HCT116 (cell line): Measurements from ENCODE around the gene TRPM1. TPM values are rescaled to one million over a fixed set of nuclear protein-coding genes. Genes with fewer than 3 reads are reported as not detected.

Experiments
- ATAC-seq: fragments of 200-7000 bp; cut with Tn5 transposase; 2 replicates; pipeline ENCODE4 v1.9.1; 2020; ENCODE audit warnings: mild to moderate bottlenecking, moderate library complexity
- BruUV-seq: library from RNA; stranded (reverse); fragments of 400-500 nt; replicated peaks from 2 replicates; lab custom pipeline; 2021; lab: Mats Ljungman, UMichigan
- CTCF ChIA-PET: fragments of 300-600 bp; sonication (Branson Sonifier 250); formaldehyde crosslinking; loops from one replicate; lab custom pipeline; 2021; ENCODE audit warnings: antibody characterized with exemption; lab: Charles Lee
- POLR2A ChIA-PET: fragments of 300-600, 350-600 bp; sonication (Branson Sonifier 250); formaldehyde crosslinking; loops from one replicate; lab custom pipeline; 2021; ENCODE audit warnings: antibody characterized with exemption; lab: Charles Lee
- RAD21 ChIA-PET, 2 experiments: fragments of 300-600 bp; sonication (Branson Sonifier 250); formaldehyde crosslinking; loops; one replicate each; lab custom pipeline; 2023; ENCODE audit warnings: low total read pairs in 2 of 2; ENCODE audit not compliant: uncharacterized antibody in 2 of 2, unreplicated experiment in 2 of 2, low non-redundant PET in 1 of 2; lab: Charles Lee
- DNase-seq: peaks from one replicate; pipeline ENCODE4 v3.0.0-alpha.2; 2010; ENCODE audit warnings: low read depth, low spot score
- H2AFZ ChIP-seq: fragments of 200-600 bp; shearing (Covaris generic), sonication (generic); 2 replicates; pipeline ENCODE4 v1.6.1; 2017; ENCODE audit warnings: low read depth, mixed run types, mixed read lengths, antibody characterized with exemption, low read length; ENCODE audit not compliant: poor library complexity, severe bottlenecking
- H3K27ac ChIP-seq: 2 replicates; pipeline ENCODE4 v1.5.1; 2012; ENCODE audit warnings: low read depth, low read length
- H3K27me3 ChIP-seq: fragments of 200-600 bp; sonication (generic); 2 replicates; pipeline ENCODE4 v1.6.1; 2016; ENCODE audit warnings: mixed run types, low read length, mixed read lengths; ENCODE audit not compliant: insufficient read depth
- H3K36me3 ChIP-seq, 2 experiments: fragments of 200-500 bp in 1 of 2; fragments of 200-600 bp in 1 of 2; sonication (Bioruptor generic) in 1 of 2; sonication (generic) in 1 of 2; 2 replicates each; pipeline versions ENCODE4 v1.5.1 to v1.6.1; 2014 to 2016; ENCODE audit warnings: low read length in 2 of 2, inconsistent platforms in 1 of 2, mixed read lengths in 1 of 2, mixed run types in 1 of 2; ENCODE audit not compliant: insufficient read depth in 2 of 2, control insufficient read depth in 1 of 2
- H3K4me1 ChIP-seq, 2 experiments: fragments of 200-600 bp in 1 of 2; sonication (generic) in 1 of 2; 2 replicates each; pipeline versions ENCODE4 v1.5.1 to v1.6.1; 2012 to 2017; ENCODE audit warnings: low read length in 2 of 2, inconsistent platforms in 1 of 2, mild to moderate bottlenecking in 1 of 2, mixed read lengths in 1 of 2, mixed run types in 1 of 2, moderate library complexity in 1 of 2; ENCODE audit not compliant: insufficient read depth in 2 of 2, control insufficient read depth in 1 of 2
- H3K4me2 ChIP-seq: fragments of 200-600 bp; sonication (generic); 2 replicates; pipeline ENCODE4 v1.6.1; 2017; ENCODE audit warnings: mixed run types, low read length, mixed read lengths
- H3K4me3 ChIP-seq, 2 experiments: fragments of 200-600 bp in 1 of 2; sonication (generic) in 1 of 2; replicated peaks in 1 of 2; 2 replicates each; pipeline ENCODE4 v1.5.1; 2011 to 2016; ENCODE audit warnings: low read length in 2 of 2, control low read depth in 1 of 2, low read depth in 1 of 2, mild to moderate bottlenecking in 1 of 2, mixed read lengths in 1 of 2, mixed run types in 1 of 2
- H3K79me2 ChIP-seq: fragments of 200-600 bp; sonication (generic); 2 replicates; pipeline ENCODE4 v1.6.1; 2017; ENCODE audit warnings: mild to moderate bottlenecking, mixed run types, low read length, moderate library complexity, mixed read lengths; ENCODE audit not compliant: insufficient read depth
- H3K9ac ChIP-seq: fragments of 200-600 bp; sonication (generic); 2 replicates; pipeline ENCODE4 v1.6.1; 2016; ENCODE audit warnings: low read length, mixed read lengths
- H3K9me2 ChIP-seq: fragments of 200-600 bp; sonication (generic), shearing (Covaris generic); 2 replicates; pipeline ENCODE4 v1.6.1; 2017; ENCODE audit warnings: mixed run types, mild to moderate bottlenecking, moderate library complexity; ENCODE audit not compliant: insufficient read depth
- H3K9me3 ChIP-seq, 2 experiments: fragments of 200-500 bp in 1 of 2; fragments of 200-600 bp in 1 of 2; sonication (Bioruptor generic) in 1 of 2; sonication (generic) in 1 of 2; 2 replicates each; pipeline ENCODE4 v1.6.1; 2014 to 2017; ENCODE audit warnings: low read length in 2 of 2, mixed read lengths in 2 of 2, inconsistent platforms in 1 of 2, low read depth in 1 of 2, mild to moderate bottlenecking in 1 of 2, mixed run types in 1 of 2, moderate library complexity in 1 of 2; ENCODE audit not compliant: control insufficient read depth in 1 of 2, insufficient read depth in 1 of 2
- H4K20me1 ChIP-seq: fragments of 200-600 bp; sonication (generic), shearing (Covaris generic); 2 replicates; pipeline ENCODE4 v1.6.1; 2017; ENCODE audit warnings: mixed run types, mild to moderate bottlenecking, moderate library complexity; ENCODE audit not compliant: insufficient read depth
- CEBPB ChIP-seq: IDR thresholded peaks from 2 replicates; pipeline ENCODE4 v1.6.1; 2012; ENCODE audit warnings: low read depth
- EZH2phosphoT487 ChIP-seq: fragments of 200-600 bp; IDR thresholded peaks from 2 replicates; pipeline ENCODE4 v1.6.1; 2018; ENCODE audit warnings: antibody characterized with exemption, borderline replicate concordance
- JUND ChIP-seq: IDR thresholded peaks from 2 replicates; pipeline ENCODE4 v1.6.1; 2012
- YY1 ChIP-seq: IDR thresholded peaks from 2 replicates; pipeline ENCODE4 v1.6.1; 2011; ENCODE audit warnings: low read length, low read depth, moderate library complexity, mild to moderate bottlenecking; ENCODE audit not compliant: insufficient replicate concordance; ENCODE audit errors: extremely low read depth
- intact Hi-C: fragments of 100-400 bp; cut with micrococcal nuclease; formaldehyde crosslinking; loops from 2 replicates; pipeline ENCODE4 v1.10.0; 2022
- total RNA-seq: library from RNA; stranded (reverse); gene quantifications from one replicate; pipeline ENCODE4 v1.2.1, GENCODE V29; 2021; ENCODE audit not compliant: unreplicated experiment
- TF ChIP-seq, protein P1 (sequence below): IDR thresholded peaks from 2 replicates; pipeline ENCODE4 v1.6.1; 2012
- TF ChIP-seq, protein P2 (sequence below): IDR thresholded peaks from 2 replicates; pipeline ENCODE4 v1.6.1; 2011; ENCODE audit warnings: mild to moderate bottlenecking, low read length, moderate library complexity; ENCODE audit not compliant: insufficient replicate concordance; ENCODE audit errors: extremely low read depth

The TRPM1 gene
- total RNA-seq, 1 experiment from 2014 or later = not detected

DNA sequence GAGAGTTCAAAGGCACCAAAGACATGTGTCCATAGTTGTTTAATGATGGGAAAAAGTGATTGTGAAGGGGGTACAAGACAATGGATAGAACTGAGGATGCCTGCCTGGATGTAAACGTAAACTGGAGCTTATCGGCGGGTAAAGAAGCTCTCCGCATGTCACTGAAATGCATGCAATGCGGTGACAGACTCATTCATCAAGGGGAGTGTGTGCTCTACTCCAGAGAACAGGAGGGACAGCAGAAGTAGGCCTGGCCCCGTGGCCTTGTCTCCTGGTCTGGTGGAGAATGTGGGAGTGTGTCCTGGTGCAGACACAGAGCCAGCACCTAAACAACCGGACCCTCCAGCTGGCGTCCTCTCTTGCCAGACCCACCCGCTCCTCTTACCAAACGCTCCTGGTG, 50.6 kb downstream of the TRPM1 start:
- no peak overlapping the region for H3K4me3 ChIP-seq
- ChIA-PET POLR2A (no interaction called here), RAD21 (no interaction called here), CTCF (no interaction called here)
- no peak overlapping the region for H3K9ac ChIP-seq
- no peaks in the 10 kb centered on the region for H3K4me1 ChIP-seq
- intact Hi-C loops = no loop called here
- no peaks in the 10 kb centered on the region for H4K20me1 ChIP-seq
- no peaks in the 10 kb centered on the region for H3K9me3 ChIP-seq
- no peaks in the 10 kb centered on the region for H3K27me3 ChIP-seq
- no peak overlapping the region for H3K27ac ChIP-seq
- DNase-seq (no peak), ATAC-seq (no peak)
- H3K9me2 ChIP-seq = peaks cover 3% of the 10 kb centered on the region; the same call in 1 of the 2 replicates
- no peaks in the 10 kb centered on the region for H3K36me3 ChIP-seq
- no TSS peak for BruUV-seq
- H2AFZ ChIP-seq = no peak overlapping the region
- H3K79me2 ChIP-seq = no peaks in the 10 kb centered on the region
- TF ChIP-seq JUND (no peak), CEBPB (no peak), YY1 (no peak), EZH2phosphoT487 (no peak)
- TF ChIP-seq, protein P1, sequence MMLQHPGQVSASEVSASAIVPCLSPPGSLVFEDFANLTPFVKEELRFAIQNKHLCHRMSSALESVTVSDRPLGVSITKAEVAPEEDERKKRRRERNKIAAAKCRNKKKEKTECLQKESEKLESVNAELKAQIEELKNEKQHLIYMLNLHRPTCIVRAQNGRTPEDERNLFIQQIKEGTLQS = no peak
- TF ChIP-seq, protein P2, sequence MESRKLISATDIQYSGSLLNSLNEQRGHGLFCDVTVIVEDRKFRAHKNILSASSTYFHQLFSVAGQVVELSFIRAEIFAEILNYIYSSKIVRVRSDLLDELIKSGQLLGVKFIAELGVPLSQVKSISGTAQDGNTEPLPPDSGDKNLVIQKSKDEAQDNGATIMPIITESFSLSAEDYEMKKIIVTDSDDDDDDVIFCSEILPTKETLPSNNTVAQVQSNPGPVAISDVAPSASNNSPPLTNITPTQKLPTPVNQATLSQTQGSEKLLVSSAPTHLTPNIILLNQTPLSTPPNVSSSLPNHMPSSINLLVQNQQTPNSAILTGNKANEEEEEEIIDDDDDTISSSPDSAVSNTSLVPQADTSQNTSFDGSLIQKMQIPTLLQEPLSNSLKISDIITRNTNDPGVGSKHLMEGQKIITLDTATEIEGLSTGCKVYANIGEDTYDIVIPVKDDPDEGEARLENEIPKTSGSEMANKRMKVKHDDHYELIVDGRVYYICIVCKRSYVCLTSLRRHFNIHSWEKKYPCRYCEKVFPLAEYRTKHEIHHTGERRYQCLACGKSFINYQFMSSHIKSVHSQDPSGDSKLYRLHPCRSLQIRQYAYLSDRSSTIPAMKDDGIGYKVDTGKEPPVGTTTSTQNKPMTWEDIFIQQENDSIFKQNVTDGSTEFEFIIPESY = no peak
- no peak overlapping the region for H3K4me2 ChIP-seq
